Calu3 (cell line): ENCODE results near the gene FRK. TPM values are rescaled to one million over a fixed set of nuclear protein-coding genes. Genes with fewer than 3 reads are reported as not detected.

Source experiments
- BruUV-seq: library from RNA; stranded (reverse); fragments of 400-500 nt; replicated peaks from 2 replicates; lab custom pipeline; 2021; lab: Mats Ljungman, UMichigan
- CTCF ChIA-PET: fragments of 300-600 bp; sonication (Branson Sonifier 250); formaldehyde crosslinking; loops from one replicate; lab custom pipeline; 2022; ENCODE audit warnings: antibody characterized with exemption; lab: Charles Lee
- DNase-seq: peaks from one replicate; pipeline ENCODE4 v3.0.0; 2022
- H3K27ac Mint-ChIP-seq: one replicate; pipeline ENCODE4 v1.8.0; 2022; ENCODE audit warnings: mixed read lengths; ENCODE audit not compliant: unreplicated experiment
- H3K27me3 Mint-ChIP-seq: one replicate; pipeline ENCODE4 v1.8.0; 2022; ENCODE audit warnings: mixed read lengths; ENCODE audit not compliant: unreplicated experiment
- H3K36me3 Mint-ChIP-seq: one replicate; pipeline ENCODE4 v1.8.0; 2022; ENCODE audit warnings: mild to moderate bottlenecking, moderate library complexity, mixed read lengths; ENCODE audit not compliant: insufficient read depth, unreplicated experiment
- H3K4me1 Mint-ChIP-seq: one replicate; pipeline ENCODE4 v1.8.0; 2022; ENCODE audit warnings: mild to moderate bottlenecking, low read depth, mixed read lengths; ENCODE audit not compliant: unreplicated experiment
- H3K4me3 Mint-ChIP-seq: one replicate; pipeline ENCODE4 v1.8.0; 2022; ENCODE audit warnings: mild to moderate bottlenecking, low read depth, moderate library complexity, mixed read lengths; ENCODE audit not compliant: unreplicated experiment
- H3K9me3 Mint-ChIP-seq: one replicate; pipeline ENCODE4 v1.8.0; 2022; ENCODE audit warnings: low read depth, mixed read lengths; ENCODE audit not compliant: unreplicated experiment
- intact Hi-C: fragments of 100-400 bp; cut with micrococcal nuclease; formaldehyde crosslinking; loops from one replicate; pipeline ENCODE4 v1.10.0; 2022; ENCODE audit not compliant: unreplicated experiment
- total RNA-seq: library from RNA; stranded (reverse); gene quantifications from 2 replicates; pipeline ENCODE4 v1.2.3, GENCODE V29; 2022
- TF ChIP-seq, protein P1 (sequence below): fragments of 200-600 bp; IDR thresholded peaks from one replicate; pipeline ENCODE4 v1.8.0; 2022; ENCODE audit warnings: antibody characterized with exemption; ENCODE audit not compliant: unreplicated experiment

FRK gene
- total RNA-seq, 1 experiment from 2014 or later = 21.2 TPM

DNA sequence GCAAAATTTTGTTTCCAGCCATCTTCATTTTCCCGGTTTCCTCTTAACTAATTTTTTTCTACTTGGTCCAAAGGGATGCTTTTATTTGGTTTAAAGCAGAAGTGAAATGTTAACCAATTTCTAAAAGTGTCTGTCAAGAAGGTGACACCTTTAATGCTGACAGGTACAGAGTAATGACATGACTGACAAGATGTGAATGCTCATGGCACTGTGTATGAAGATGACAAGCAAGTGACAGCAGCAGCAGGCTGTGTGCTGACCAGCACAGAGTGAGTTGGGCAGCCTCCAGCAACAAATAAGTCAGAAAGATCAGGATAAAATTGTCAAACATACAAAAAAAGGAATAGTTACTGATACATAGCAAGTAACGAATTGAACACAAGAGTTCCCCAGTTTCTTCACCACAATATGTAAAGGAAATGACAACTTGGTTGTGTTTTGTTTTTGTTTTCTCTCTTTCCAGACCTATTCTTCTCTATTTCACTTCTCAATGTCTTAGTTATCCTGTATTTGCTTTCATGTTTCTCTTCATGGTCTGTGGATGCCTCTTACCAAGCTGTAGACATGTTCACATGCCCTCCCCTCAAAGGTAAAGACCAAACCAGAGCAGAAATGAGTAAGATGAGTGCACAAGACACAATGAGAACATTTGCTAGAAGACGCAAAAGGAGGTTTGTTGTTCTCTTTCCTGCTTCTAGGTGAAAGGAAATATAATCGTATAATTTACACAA lies 174.9 kb downstream of the FRK start:
- H3K4me3 Mint-ChIP-seq = no peak overlapping the region
- BruUV-seq = no TSS peak
- peaks cover 10% of the 10 kb centered on the region for H3K36me3 Mint-ChIP-seq
- H3K9me3 Mint-ChIP-seq = no peaks in the 10 kb centered on the region
- no peak for DNase-seq
- H3K27ac Mint-ChIP-seq = peak overlapping the region; percentile 19
- CTCF ChIA-PET = no interaction called here
- intact Hi-C loops = no loop called here
- no peaks in the 10 kb centered on the region for H3K27me3 Mint-ChIP-seq
- TF ChIP-seq, protein P1, sequence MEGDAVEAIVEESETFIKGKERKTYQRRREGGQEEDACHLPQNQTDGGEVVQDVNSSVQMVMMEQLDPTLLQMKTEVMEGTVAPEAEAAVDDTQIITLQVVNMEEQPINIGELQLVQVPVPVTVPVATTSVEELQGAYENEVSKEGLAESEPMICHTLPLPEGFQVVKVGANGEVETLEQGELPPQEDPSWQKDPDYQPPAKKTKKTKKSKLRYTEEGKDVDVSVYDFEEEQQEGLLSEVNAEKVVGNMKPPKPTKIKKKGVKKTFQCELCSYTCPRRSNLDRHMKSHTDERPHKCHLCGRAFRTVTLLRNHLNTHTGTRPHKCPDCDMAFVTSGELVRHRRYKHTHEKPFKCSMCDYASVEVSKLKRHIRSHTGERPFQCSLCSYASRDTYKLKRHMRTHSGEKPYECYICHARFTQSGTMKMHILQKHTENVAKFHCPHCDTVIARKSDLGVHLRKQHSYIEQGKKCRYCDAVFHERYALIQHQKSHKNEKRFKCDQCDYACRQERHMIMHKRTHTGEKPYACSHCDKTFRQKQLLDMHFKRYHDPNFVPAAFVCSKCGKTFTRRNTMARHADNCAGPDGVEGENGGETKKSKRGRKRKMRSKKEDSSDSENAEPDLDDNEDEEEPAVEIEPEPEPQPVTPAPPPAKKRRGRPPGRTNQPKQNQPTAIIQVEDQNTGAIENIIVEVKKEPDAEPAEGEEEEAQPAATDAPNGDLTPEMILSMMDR = no peak
- H3K4me1 Mint-ChIP-seq = peaks cover 22% of the 10 kb centered on the region

DNA sequence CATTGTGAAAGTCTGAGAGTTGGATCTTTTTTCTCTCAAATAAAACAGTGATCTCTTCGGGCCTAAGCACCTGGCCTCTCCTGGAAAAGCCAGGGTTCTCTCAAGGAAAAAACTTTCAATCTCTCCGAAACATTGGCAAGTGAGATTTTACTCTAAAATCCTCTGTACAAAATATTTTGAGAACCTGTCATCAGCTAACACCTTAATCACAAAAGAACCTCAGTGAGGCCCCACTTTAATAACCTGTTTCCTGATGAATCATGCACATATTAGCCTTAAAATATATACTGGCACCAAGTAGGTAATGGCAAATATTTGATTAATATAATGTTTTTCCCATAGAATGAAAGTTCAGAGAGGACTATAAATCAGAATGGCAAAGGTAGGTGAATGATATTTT lies 177.9 kb downstream of the FRK start:
- no peaks in the 10 kb centered on the region for H3K9me3 Mint-ChIP-seq
- no TSS peak for BruUV-seq
- H3K36me3 Mint-ChIP-seq = peaks cover 10% of the 10 kb centered on the region
- TF ChIP-seq, protein P1 = no peak
- no peaks in the 10 kb centered on the region for H3K27me3 Mint-ChIP-seq
- no peak for DNase-seq
- H3K4me1 Mint-ChIP-seq = peaks cover 19% of the 10 kb centered on the region
- intact Hi-C loops = loop anchor here (5.0 kb wide), 1 partner anchor 45 kb away; no protein-coding TSS in a partner anchor
- H3K4me3 Mint-ChIP-seq = peak overlapping the region; percentile 66
- peak overlapping the region; percentile 98 for H3K27ac Mint-ChIP-seq
- CTCF ChIA-PET = no interaction called here

DNA sequence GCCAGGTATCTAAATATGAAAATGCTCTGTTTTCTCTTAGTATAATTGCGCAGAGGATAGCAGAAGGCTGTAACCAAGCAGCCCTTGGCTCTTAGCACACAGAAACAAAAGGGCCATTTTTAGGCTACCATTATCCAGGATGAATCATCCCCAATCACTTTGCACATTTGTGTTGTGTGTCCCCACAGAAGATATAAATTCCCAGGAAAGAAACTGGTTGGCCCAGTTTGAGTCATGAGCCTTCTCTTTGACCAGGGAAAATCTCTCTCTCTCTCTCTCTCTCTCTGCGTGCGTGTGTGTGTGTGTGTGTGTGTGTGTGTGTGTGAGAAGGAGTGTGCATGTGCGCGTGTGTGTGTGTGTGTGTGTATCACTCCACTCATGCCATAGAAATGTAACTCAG lies 178.5 kb downstream of the FRK start:
- Mint-ChIP-seq H3K9me3 (no peaks in the 10 kb centered on the region), H3K27ac (peak overlapping the region; percentile 98), H3K4me1 (peaks cover 19% of the 10 kb centered on the region), H3K36me3 (peaks cover 10% of the 10 kb centered on the region), H3K27me3 (no peaks in the 10 kb centered on the region), H3K4me3 (peak overlapping the region; percentile 66)
- no TSS peak for BruUV-seq
- TF ChIP-seq, protein P1 = no peak
- intact Hi-C loops = loop anchor here (5.0 kb wide), 1 partner anchor 45 kb away; no protein-coding TSS in a partner anchor
- CTCF ChIA-PET = no interaction called here
- peak; percentile 73 for DNase-seq

Other genes starting within 250 kb of the FRK start
- 45.2 and 61.9 TPM in 2 replicates for gene NT5DC1, start 40.0 kb upstream of the FRK start, total RNA-seq
- gene COL10A1, start 65.2 kb upstream of the FRK start, total RNA-seq = not detected in 2 replicates
- 14.9 and 15.0 TPM in 2 replicates for gene TSPYL4, start 193.2 kb upstream of the FRK start, total RNA-seq
- 78.4 and 79.0 TPM in 2 replicates for gene TSPYL1, start 219.0 kb upstream of the FRK start, total RNA-seq